H9 (cell line): Measurements from ENCODE around the gene CNKSR1. TPM values are rescaled to one million over a fixed set of nuclear protein-coding genes. Genes with fewer than 3 reads are reported as not detected.

Experiments used
- DNase-seq: peaks from one replicate; pipeline ENCODE4 v3.0.0-alpha.2; 2017
- H2AFZ ChIP-seq: one replicate; pipeline ENCODE4 v1.6.1; 2013; ENCODE audit warnings: mild to moderate bottlenecking, low read length, control low read depth, moderate library complexity
- H2AK5ac ChIP-seq: 2 replicates; pipeline ENCODE4 v1.6.1; 2013; ENCODE audit warnings: low read length, control low read depth, mixed read lengths; ENCODE audit not compliant: insufficient read length
- H2BK120ac ChIP-seq: one replicate; pipeline ENCODE4 v1.6.1; 2013; ENCODE audit warnings: low read depth, mild to moderate bottlenecking, low read length, control low read depth, inconsistent platforms; ENCODE audit not compliant: poor library complexity, severe bottlenecking
- H2BK12ac ChIP-seq: 2 replicates; pipeline ENCODE4 v1.6.1; 2013; ENCODE audit warnings: low read length, control low read depth, mixed read lengths, low read depth; ENCODE audit not compliant: insufficient read length
- H2BK15ac ChIP-seq: 2 replicates; pipeline ENCODE4 v1.6.1; 2013; ENCODE audit warnings: low read depth, low read length, control low read depth
- H2BK20ac ChIP-seq: one replicate; pipeline ENCODE4 v1.6.1; 2013; ENCODE audit warnings: low read depth, mild to moderate bottlenecking, low read length, control low read depth, inconsistent platforms; ENCODE audit not compliant: poor library complexity, severe bottlenecking
- H2BK5ac ChIP-seq: 2 replicates; pipeline ENCODE4 v1.6.1; 2013; ENCODE audit warnings: low read length, control low read depth, mixed read lengths; ENCODE audit not compliant: insufficient read length
- H3K14ac ChIP-seq: 2 replicates; pipeline ENCODE4 v1.6.1; 2013; ENCODE audit warnings: low read length, control low read depth; ENCODE audit not compliant: insufficient read depth
- H3K18ac ChIP-seq: 2 replicates; pipeline ENCODE4 v1.6.1; 2013; ENCODE audit warnings: low read depth, mild to moderate bottlenecking, mixed read lengths, low read length, control low read depth; ENCODE audit not compliant: insufficient read length
- H3K23ac ChIP-seq: 2 replicates; pipeline ENCODE4 v1.6.1; 2013; ENCODE audit warnings: low read length, control low read depth, mixed read lengths, low read depth; ENCODE audit not compliant: insufficient read length
- H3K23me2 ChIP-seq: 2 replicates; pipeline ENCODE4 v1.6.1; 2013; ENCODE audit warnings: low read depth, mild to moderate bottlenecking, mixed read lengths, low read length, control low read depth; ENCODE audit not compliant: insufficient read length, poor library complexity, severe bottlenecking
- H3K27ac ChIP-seq: 2 replicates; pipeline ENCODE4 v1.5.1; 2013; ENCODE audit warnings: low read length, control low read depth, mixed read lengths, low read depth; ENCODE audit not compliant: insufficient read length
- H3K27me3 ChIP-seq: 2 replicates; pipeline ENCODE4 v1.6.1; 2013; ENCODE audit warnings: low read length, control low read depth, inconsistent platforms; ENCODE audit not compliant: insufficient read depth
- H3K4ac ChIP-seq: 2 replicates; pipeline ENCODE4 v1.6.1; 2013; ENCODE audit warnings: low read depth, mild to moderate bottlenecking, control low read depth, inconsistent platforms, low read length, moderate library complexity
- H3K4me1 ChIP-seq: 2 replicates; pipeline ENCODE4 v1.6.1; 2013; ENCODE audit warnings: low read length, control low read depth, inconsistent platforms; ENCODE audit not compliant: insufficient read depth
- H3K4me2 ChIP-seq: 2 replicates; pipeline ENCODE4 v1.6.1; 2013; ENCODE audit warnings: low read length, control low read depth, mixed read lengths; ENCODE audit not compliant: insufficient read length, insufficient read depth
- H3K56ac ChIP-seq: 2 replicates; pipeline ENCODE4 v1.6.1; 2013; ENCODE audit warnings: low read depth, mild to moderate bottlenecking, mixed read lengths, low read length, control low read depth; ENCODE audit not compliant: insufficient read length
- H3K79me1 ChIP-seq: 2 replicates; pipeline ENCODE4 v1.6.1; 2013; ENCODE audit warnings: low read depth, mild to moderate bottlenecking, moderate library complexity, low read length, control low read depth, inconsistent platforms; ENCODE audit not compliant: insufficient read depth, poor library complexity, severe bottlenecking
- H3K79me2 ChIP-seq: 2 replicates; pipeline ENCODE4 v1.6.1; 2013; ENCODE audit warnings: low read length, control low read depth, inconsistent platforms; ENCODE audit not compliant: insufficient read depth
- H3K9ac ChIP-seq: 2 replicates; pipeline ENCODE4 v1.6.1; 2013; ENCODE audit warnings: low read length, control low read depth, mixed read lengths; ENCODE audit not compliant: insufficient read length; ENCODE audit errors: extremely low read depth
- H3K9me3 ChIP-seq: one replicate; pipeline ENCODE4 v1.6.1; 2013; ENCODE audit warnings: low read depth, low read length, inconsistent platforms; ENCODE audit not compliant: control insufficient read depth
- H3T11ph ChIP-seq: one replicate; pipeline ENCODE4 v1.6.1; 2013; ENCODE audit warnings: mild to moderate bottlenecking, low read length, control low read depth, inconsistent platforms
- H4K20me1 ChIP-seq: one replicate; pipeline ENCODE4 v1.6.1; 2013; ENCODE audit not compliant: control insufficient read depth, insufficient read length, insufficient read depth
- H4K5ac ChIP-seq: 2 replicates; pipeline ENCODE4 v1.6.1; 2013; ENCODE audit warnings: low read depth, mild to moderate bottlenecking, mixed read lengths, low read length, control low read depth; ENCODE audit not compliant: insufficient read length
- H4K8ac ChIP-seq: replicated peaks from 2 replicates; pipeline ENCODE4 v1.6.1; 2013; ENCODE audit warnings: low read length, control low read depth, mixed read lengths, low read depth; ENCODE audit not compliant: insufficient read length
- H4K91ac ChIP-seq: 2 replicates; pipeline ENCODE4 v1.6.1; 2013; ENCODE audit warnings: low read depth, mild to moderate bottlenecking, moderate library complexity, mixed read lengths, low read length, control low read depth; ENCODE audit not compliant: insufficient read length
- H3K27ac Mint-ChIP-seq, 3 experiments: 2 replicates in 2 of 3; 3 replicates in 1 of 3; pipeline ENCODE4 v1.8.0; 2020 to 2021; ENCODE audit warnings: mixed read lengths in 3 of 3, mild to moderate bottlenecking in 1 of 3, moderate library complexity in 1 of 3
- H3K27me3 Mint-ChIP-seq: 2 replicates; pipeline ENCODE4 v1.8.0; 2021; ENCODE audit warnings: low read depth, mild to moderate bottlenecking, moderate library complexity, mixed read lengths
- H3K36me3 Mint-ChIP-seq, 3 experiments: 2 replicates in 2 of 3; 3 replicates in 1 of 3; pipeline ENCODE4 v1.8.0; 2020 to 2021; ENCODE audit warnings: low read depth in 3 of 3, mixed read lengths in 3 of 3; ENCODE audit not compliant: insufficient read depth in 1 of 3
- H3K4me1 Mint-ChIP-seq, 2 experiments: 2 replicates each; pipeline ENCODE4 v1.8.0; 2020; ENCODE audit warnings: mixed read lengths in 2 of 2
- H3K4me3 Mint-ChIP-seq, 2 experiments: 2 replicates in 1 of 2; 3 replicates in 1 of 2; pipeline ENCODE4 v1.8.0; 2020 to 2021; ENCODE audit warnings: mild to moderate bottlenecking in 2 of 2, mixed read lengths in 2 of 2, moderate library complexity in 1 of 2
- H3K9me3 Mint-ChIP-seq, 2 experiments: 2 replicates in 1 of 2; 3 replicates in 1 of 2; pipeline ENCODE4 v1.8.0; 2020; ENCODE audit warnings: mild to moderate bottlenecking in 2 of 2, mixed read lengths in 2 of 2, moderate library complexity in 1 of 2
- WGBS: extraction: QIAGEN DNeasy Blood & Tissue Kit; methylation state at CpG from one replicate; pipeline ENCODE4 v1.1.7; 2013; ENCODE audit warnings: missing lambda C conversion rate, low lambda C conversion rate, mixed read lengths; ENCODE audit not compliant: insufficient read length; ENCODE audit errors: extremely low coverage; 5-methylcytosine and 5-hydroxymethylcytosine counted together
- total RNA-seq: library from RNA; stranded (reverse); gene quantifications from 2 replicates; pipeline ENCODE4 v1.2.1, GENCODE V29; 2021
- TF ChIP-seq, protein P1 (sequence below): fragments of 200-600 bp; sonication (generic); conservative IDR thresholded peaks from 3 replicates; pipeline ENCODE4 v1.8.0; 2021; ENCODE audit warnings: antibody characterized with exemption, mild to moderate bottlenecking

Gene CNKSR1
- total RNA-seq, 1 experiment from 2014 or later: 26.3 TPM

DNA sequence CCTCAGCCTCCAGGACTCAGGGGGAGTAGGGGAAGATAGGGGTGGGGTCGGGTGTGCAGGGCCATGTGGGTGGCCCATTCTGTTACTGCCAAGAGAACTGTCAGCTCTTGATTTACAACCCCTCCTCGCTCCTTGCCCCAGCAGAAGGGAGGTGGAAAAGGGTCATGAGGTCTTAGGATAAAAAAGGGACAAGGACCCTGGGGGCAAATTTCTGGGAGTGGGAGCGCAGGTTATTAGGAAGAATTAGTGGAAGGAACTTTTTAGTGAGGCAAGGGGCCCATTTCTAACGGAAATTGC is 17.6 kb upstream of the CNKSR1 start:
- Histone ChIP-seq H3K4me2 (no peak overlapping the region), H2AFZ (no peak overlapping the region), H2AK5ac (no peak overlapping the region), H3T11ph (no peak overlapping the region), H4K5ac (no peak overlapping the region), H2BK5ac (no peak overlapping the region), H4K20me1 (no peaks in the 10 kb centered on the region), H3K4me1 (peaks cover 11% of the 10 kb centered on the region; the same call in 1 of the 2 replicates), H3K9me3 (no peaks in the 10 kb centered on the region), H3K4ac (no peak overlapping the region), H2BK12ac (no peak overlapping the region), H3K27me3 (peaks cover 47% of the 10 kb centered on the region; the same call in 1 of the 2 replicates), H2BK15ac (no peak overlapping the region), H3K18ac (no peak overlapping the region), H3K23ac (no peak overlapping the region), H3K79me1 (no peaks in the 10 kb centered on the region), H3K56ac (no peak overlapping the region), H3K14ac (no peak overlapping the region), H4K91ac (no peak overlapping the region), H3K9ac (no peak overlapping the region), H2BK120ac (no peak overlapping the region), H3K23me2 (peaks cover 29% of the 10 kb centered on the region), H2BK20ac (no peak overlapping the region), H3K79me2 (no peaks in the 10 kb centered on the region), H4K8ac (no peak overlapping the region), H3K27ac (no peak overlapping the region)
- DNase-seq: no peak
- peaks cover 94% of the 10 kb centered on the region for H3K27me3 Mint-ChIP-seq
- no CpG with 5 or more reads among the region's 4 CpGs for WGBS
- peaks cover 0 to 4% of the 10 kb centered on the region in 2 experiments; a peak in 1 of 5 replicates for H3K9me3 Mint-ChIP-seq
- TF ChIP-seq, protein P1, sequence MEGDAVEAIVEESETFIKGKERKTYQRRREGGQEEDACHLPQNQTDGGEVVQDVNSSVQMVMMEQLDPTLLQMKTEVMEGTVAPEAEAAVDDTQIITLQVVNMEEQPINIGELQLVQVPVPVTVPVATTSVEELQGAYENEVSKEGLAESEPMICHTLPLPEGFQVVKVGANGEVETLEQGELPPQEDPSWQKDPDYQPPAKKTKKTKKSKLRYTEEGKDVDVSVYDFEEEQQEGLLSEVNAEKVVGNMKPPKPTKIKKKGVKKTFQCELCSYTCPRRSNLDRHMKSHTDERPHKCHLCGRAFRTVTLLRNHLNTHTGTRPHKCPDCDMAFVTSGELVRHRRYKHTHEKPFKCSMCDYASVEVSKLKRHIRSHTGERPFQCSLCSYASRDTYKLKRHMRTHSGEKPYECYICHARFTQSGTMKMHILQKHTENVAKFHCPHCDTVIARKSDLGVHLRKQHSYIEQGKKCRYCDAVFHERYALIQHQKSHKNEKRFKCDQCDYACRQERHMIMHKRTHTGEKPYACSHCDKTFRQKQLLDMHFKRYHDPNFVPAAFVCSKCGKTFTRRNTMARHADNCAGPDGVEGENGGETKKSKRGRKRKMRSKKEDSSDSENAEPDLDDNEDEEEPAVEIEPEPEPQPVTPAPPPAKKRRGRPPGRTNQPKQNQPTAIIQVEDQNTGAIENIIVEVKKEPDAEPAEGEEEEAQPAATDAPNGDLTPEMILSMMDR: no peak
- H3K27ac Mint-ChIP-seq: no peak overlapping the region
- no peaks in the 10 kb centered on the region for H3K36me3 Mint-ChIP-seq
- H3K4me3 Mint-ChIP-seq: peak overlapping the region in 1 of 2 experiments; percentile 65; a peak in 2 of 5 replicates
- peaks cover 48 to 56% of the 10 kb centered on the region in 2 experiments for H3K4me1 Mint-ChIP-seq
